ENCODE measurements around the gene TMEM222.

The TMEM222 gene

DNA sequence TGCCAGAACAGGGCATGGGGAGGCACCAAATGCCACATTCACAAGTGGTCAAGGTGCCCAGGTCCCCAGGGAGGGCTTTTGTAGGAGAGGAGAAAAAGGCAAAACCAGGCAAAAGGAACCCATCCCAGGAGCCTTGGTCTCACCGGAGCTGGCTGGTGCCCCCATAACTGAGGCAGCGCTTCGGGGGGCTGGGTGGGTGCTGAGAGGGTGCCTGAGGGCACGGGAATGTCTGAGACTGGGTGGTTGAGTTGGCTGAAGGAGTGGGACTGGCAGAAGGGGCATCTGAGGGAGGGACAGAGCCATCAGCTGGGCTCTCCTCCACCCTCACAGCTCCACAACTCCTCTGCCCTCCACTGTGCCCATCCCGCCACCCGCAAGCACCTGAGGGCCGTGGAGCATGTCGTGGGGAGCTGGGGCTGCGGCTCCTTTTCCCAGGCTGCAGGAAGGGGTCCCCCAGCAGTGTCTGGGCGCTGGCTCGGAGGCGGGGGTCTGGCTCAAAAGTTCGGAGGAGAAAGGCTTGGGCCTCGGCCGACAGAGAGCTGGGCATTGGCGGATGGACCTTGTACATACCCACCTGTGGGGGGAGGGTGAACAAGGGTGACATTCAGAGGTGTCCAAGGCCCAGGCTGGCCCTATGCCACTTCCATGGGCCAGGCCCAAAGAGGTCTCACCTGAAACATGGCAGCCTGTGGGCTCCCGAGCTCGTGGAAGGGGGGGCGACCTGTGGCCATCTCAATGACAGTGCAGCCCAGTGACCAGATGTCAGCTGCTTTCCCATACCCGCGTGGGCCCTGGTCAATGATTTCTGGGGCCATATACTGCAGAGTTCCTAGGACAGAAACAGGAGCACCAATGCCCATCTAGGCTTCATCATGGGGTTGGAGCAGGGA is 36.3 kb downstream of the TMEM222 start:
- no peak for DNase-seq (ENCODE audit: low read depth in 2 of 3, low spot score in 2 of 3)

DNA sequence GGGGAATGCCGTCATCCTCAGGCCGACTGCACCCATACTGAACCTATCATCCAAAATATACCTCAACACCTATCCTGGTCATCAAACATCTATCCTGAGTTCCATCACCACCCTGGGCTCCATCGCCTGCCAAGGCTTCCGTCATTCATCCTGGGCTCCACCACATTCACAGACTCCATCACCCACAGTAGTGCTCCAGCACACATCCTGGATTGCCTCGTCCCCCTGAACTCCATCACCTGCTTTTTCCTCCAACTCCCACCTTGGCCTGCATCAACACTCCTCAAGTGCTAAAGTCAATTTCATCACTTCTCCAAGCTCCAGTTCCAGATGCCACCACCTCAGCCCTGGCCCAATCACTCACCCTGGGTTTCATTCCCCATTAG is 37.0 kb downstream of the TMEM222 start:
- DNase-seq (ENCODE audit: low read depth in 2 of 3, low spot score in 2 of 3), result no peak

DNA sequence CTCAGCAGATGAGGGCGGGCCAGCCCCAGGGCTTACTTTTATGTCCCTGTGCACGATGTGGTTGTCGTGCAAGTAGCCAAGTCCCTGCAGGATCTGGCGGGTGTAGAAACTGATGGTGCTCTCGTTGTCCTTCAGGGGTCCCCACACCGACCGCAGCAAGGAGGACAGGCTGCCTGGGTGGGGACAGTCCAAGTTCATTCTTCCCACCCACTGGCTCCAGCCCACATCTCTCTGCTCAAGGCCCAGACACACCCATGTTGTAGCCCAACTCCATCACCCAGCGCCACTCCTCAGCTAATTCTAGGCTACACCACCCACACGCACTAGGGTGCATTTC is 37.8 kb downstream of the TMEM222 start:
- DNase-seq (ENCODE audit: low read depth in 2 of 3, low spot score in 2 of 3), result no peak

DNA sequence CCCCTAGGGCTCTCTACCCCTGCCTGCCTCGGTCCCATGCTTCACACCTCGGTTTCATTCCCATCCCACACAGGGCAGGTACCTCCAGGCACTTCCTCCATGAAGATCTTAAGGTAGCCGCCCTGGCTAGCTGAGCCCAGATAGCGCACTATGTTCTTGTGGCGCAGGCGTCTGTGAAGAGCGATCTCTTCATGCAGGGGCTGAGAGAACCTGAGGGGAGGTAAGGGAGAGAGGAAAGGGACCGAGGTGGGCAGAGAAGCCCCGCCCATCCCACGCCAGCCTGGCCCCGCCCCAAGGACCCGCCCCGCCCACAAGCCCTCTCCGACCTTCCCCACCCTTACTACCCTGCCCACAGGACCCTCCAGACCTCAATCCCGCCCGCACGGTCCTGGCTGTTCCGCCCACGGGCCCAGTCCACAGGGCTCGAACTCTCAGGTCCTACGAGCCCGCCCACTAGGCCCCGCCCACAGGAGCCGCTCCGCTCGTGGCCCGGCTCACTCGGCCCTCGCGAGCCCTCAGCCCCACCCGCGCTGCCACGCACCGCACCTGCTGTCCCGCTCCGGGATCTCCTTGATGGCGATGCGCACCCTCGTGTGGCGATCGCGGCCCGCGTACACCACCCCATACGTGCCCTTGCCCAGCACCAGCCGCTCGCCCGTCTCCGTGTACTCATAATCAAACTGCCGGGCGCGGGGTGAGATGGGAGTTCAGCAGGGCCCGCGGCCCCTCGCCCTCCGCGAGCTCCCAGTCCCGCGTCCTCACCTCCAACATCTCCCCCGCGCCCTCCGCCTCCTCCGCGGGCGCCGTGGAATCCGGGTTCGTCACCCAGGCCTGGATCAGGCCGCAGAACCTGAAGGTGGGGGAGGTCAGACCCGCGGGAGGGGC is 38.4 kb downstream of the TMEM222 start:
- DNase-seq (ENCODE audit: low read depth in 2 of 3, low spot score in 2 of 3), result no peak

DNA sequence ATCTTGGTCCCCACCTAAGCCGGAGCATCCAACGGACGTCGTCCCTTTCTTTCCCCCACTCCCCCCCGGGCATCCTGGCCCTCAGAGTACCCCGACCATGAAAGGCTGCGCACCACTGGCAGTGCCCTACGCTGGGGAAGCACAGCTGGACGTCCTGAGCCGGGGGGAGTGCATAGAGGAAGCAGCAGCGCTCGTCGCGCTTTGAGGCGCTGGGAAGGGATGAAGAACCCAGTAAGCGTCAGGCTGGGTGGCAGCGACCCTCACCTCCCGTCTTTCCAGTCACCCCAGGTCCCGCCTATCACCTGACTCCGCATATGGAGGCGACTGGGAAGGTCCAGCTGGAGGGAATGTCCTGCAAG is 39.1 kb downstream of the TMEM222 start:
- DNase-seq (ENCODE audit: low read depth in 2 of 3, low spot score in 2 of 3), result no peak

DNA sequence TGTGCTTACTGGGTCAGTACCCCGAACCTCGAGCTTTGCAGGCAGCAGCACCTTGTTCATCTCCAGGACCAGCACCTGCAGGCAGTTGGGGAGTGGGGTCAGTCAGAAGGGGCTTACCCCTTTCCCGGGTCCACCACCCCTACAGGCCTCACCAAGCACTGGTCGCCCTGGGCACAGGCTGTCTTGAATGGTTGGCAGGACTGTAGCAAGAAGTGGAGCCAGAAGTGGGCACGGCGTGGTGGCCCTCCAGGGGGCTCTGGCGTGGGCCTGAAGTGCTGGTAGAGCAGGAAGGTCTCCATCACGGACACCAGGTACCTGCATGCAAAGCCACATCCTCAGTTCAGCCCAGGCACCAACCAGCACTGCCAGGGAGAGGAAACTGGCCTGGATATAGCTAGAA is 39.6 kb downstream of the TMEM222 start:
- DNase-seq (ENCODE audit: low read depth in 2 of 3, low spot score in 2 of 3), result no peak

DNA sequence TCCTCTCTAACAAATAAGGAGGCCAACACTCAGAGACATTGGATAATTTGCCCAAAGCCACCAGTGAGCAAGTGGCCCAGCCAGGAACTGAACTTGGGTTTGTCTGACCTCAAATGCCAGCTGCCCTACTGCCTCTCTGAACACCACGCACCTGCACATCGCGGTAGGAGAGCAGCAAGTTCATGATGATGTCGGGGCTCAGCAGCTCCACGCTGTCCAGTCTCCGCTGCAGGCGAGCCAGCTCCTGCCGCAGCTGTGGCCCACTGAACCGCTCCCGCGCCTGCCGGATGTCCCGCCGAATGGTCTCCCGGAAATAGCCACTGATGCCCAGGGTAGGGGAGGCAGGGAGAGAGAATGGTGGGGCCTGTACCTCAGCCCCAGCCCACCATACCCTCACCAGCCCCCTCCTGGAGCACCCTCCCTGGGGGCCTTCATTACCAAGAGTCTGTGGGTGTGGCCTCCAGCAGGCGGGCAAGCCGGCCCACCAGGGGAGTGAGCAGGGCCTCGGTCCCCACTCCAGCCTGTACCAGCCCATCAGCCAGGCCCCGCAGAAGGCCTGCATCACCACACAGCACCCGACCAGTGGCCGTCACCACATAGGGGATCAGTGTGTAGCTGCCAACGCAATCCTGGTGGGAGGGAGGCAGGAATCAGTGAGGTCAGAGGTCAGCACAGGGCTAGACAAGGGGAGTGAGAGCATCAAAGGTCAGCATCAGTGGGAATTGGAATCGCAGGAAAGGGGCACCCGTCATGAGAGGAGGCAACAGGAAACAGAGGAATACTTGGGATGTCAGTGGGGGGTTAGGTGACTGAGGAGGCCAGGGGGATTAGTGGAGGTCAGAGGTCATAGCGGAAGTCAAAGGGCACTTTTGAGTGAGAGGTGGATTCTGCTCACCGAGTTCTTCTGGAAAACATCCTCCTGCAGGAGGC is 42.1 kb downstream of the TMEM222 start:
- DNase-seq (ENCODE audit: low read depth in 2 of 3, low spot score in 2 of 3), result no peak

DNA sequence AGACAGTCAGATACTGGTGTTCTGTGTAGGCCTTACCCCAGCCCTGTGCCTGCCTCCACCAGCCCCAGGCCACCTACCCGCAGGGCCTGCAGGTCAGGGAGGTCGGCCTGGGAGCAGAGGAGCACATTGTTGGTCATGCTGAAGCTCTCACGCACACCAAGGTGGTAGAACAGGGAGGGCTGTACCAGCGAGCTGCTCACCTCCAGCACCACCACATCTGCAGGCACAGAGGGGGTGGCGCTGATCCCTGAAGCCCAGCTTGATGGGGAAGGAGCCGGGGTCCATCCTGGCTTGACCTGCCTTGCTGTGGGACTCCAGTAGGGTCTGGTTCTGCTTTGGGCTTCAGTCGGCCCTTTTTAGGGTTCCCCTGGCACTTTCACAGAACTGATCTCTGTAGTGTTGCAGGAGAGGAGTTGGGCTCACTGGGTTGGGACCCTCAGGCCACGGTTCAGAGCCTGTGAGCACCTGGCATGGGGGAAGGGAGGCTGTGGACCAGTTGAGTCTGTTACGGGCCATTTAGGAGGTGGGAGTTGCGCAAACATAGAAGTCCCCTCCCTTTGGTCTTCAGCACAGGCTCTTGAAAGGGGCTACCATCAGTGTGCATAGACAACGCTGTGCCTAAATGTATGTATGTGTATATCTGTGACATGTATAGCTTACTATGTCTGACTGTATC is 42.9 kb downstream of the TMEM222 start:
- no peak for DNase-seq (ENCODE audit: low read depth in 2 of 3, low spot score in 2 of 3)

DNA sequence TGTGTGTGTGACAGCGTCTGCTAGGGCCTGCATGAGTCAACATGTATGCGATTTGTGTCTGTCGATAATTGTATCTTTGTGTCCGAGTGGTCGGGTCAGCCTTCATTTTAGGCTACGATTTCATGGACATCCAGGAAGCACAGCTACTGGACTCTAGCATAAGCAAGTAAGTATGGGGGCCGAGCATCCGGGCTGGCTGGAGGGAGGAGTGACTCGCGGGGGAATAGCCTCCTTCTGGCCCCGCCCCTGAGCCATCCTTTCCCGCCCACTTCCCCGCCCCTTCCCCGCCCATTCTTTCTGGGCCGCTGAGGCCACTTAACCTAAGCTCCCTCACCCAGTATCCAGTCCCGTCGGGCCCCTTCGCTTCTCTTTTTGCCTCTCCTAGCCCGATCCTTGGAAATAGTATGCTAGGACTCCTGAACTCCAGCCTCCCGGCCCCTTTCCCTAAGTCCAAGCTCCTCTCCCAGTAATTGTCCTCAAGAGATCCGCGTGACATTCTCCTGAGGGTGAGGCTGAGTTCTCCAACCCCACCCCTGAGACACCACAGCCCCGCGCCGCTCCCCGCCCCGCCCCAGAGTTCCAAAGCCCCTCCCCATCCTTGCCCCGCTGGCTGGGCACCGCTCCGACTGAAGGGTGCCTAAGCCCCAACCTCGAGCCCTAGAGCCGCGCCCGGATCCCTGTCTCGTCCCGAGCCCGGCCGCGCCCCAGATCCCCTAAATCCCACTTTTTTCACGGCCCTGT is 43.6 kb downstream of the TMEM222 start:
- DNase-seq (ENCODE audit: low read depth in 2 of 3, low spot score in 2 of 3), result peak; percentile 59 to 75 (median 69)

DNA sequence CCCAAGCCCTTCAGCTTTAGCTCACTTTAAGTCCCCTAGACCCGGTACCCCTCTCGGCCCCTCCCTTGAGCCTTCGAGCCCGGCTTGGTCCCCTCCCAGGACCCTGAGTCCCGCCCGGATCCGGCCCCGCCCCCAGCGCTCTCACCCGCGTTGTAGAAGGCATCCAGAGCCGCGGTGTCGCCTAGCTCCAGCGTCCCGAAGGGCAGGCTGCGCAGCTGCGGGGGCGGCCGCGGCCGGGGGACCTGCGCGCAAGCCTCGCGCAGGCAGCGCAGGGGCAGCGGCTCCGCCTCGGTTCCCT is 44.1 kb downstream of the TMEM222 start:
- peak; percentile 63 to 81 (median 66) for DNase-seq (ENCODE audit: low read depth in 2 of 3, low spot score in 2 of 3)

DNA sequence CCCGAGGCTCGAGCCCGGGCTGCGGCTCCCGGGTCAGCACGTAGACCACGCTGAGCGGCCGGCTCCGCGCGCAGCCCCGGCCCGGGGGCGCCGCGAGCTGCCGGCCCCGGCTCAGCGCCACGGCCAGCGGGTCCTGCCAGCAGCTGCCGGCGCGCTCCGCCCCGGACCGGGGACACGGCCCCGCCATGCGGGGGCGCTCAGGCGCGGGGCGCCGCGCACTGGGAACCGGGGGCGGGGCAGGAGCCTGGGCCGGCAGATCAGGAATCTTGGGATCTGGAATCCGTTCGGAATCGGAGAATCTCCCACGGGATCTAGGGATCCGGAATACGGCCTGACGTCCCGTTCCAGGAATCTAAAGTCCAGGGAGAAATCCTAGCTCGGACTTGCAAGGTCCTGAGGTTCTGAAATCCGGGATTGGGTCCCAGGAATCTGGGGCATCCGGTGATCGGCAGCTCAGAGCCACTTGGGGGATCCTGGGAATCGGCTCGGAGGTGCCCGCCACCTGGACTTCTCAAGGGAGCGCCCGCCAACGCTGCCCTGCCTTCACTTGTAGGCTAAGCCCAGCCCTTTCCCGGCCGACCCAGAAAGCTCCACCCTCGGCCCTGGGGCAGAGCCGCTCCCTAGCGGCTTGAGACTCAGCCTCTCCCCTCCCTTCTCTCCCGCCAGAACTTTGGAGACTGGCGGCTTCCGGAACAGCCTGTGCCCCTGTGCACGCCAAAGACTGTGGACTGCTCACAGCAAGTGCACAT is 44.6 kb downstream of the TMEM222 start, which contains the start of gene MAP3K6:
MAP3K6 (minus strand) TSS at position 551 of the 749 bp plus-strand sequence; CDS start at position 187, 364 bp downstream.
- no peak for DNase-seq (ENCODE audit: low read depth in 2 of 3, low spot score in 2 of 3)

DNA sequence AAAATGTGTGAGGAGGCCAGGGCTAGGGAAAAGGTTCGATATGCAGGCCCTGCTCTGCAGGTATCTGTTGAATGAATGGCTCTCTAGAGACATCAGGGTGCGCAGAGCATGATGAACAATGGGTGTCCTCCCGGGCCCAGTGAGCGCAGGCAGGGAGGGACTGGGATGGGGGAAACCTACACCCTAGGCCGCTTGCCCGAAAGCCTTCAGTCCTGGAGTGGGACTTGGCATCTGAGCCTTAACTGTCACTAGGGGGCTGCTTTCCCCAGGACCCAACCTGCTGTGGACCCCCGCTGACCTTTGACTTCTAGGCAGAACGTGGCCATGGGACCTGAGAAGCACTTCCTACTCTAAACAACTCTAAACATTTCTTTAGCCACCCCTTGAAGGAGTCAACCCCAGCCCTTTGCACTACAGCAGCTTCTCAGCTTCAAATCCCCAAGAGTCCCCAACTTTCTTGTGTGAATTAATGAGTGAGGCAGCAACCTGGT is 45.2 kb downstream of the TMEM222 start:
- no peak for DNase-seq (ENCODE audit: low read depth in 2 of 3, low spot score in 2 of 3)

DNA sequence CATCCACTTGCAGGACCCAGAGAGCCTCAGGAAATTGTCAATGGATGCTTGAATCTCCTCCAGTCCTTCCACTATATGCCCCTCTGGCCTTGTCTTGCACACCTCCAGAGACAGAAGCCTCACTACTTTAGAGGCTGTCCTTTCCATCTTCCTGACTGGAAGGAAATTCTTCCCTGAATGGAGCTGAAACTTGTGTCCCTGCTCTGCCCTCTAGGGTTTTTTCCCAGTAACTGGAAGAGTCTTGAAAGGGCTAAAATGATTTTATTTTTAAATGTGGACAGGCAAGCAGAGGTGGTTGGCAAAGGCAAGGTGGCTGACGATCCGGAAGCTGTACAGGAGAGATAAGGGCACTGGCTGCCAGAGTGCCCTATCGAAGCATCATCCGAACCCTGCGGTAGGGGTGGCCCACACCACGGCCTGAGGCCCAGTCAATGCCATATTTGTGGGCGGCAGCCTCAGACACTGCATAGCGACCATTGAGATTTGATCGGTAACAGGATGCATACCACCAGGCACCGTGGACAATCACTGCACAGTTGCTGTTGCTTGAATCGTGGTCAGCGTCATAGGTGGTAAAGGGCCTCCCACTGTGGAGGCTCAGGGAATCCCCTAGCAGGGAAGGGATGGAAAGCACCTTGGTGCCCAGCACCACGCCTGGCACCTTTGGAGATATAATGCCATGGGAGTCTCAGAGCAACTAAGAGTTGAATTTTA is 47.1 kb downstream of the TMEM222 start:
- no peak for DNase-seq (ENCODE audit: low read depth in 2 of 3, low spot score in 2 of 3)

DNA sequence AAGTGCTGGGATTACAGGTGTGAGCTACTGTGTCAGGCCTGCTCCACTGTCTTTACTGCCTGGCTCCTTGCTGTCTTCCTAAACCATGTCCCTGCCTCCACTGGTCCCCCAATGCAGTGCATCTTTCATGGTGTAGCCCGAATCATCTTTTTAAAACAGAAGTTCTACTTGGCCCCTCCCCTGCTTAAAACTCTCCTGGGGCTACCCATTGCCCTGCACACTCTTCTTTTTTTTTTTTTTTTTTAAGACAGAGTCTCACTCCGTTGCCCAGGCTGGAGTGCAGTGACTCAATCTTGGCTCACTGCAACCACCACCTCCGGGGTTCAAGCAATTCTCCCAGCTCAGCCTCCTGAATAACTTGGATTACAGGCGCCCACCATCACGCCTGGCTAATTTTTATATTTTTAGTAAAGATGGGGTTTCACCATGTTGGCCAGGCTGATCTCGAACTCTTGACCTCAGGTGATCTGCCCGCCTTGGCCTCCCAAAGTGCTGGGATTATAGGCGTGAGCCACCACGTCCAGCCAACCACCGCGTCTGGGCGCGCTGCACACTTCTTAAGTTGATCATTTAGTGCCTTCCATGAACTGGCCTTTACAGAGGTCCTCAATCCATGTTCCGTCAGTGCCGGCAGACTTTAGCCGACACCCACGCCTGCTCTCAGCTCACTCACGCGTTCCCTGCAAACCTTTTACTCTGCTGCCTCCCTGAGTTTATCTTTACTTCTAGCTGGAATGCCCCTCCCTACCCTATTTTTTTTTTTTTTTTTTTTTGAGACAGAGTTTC is 50.3 kb downstream of the TMEM222 start:
- no peak for DNase-seq (ENCODE audit: low read depth in 2 of 3, low spot score in 2 of 3)

DNA sequence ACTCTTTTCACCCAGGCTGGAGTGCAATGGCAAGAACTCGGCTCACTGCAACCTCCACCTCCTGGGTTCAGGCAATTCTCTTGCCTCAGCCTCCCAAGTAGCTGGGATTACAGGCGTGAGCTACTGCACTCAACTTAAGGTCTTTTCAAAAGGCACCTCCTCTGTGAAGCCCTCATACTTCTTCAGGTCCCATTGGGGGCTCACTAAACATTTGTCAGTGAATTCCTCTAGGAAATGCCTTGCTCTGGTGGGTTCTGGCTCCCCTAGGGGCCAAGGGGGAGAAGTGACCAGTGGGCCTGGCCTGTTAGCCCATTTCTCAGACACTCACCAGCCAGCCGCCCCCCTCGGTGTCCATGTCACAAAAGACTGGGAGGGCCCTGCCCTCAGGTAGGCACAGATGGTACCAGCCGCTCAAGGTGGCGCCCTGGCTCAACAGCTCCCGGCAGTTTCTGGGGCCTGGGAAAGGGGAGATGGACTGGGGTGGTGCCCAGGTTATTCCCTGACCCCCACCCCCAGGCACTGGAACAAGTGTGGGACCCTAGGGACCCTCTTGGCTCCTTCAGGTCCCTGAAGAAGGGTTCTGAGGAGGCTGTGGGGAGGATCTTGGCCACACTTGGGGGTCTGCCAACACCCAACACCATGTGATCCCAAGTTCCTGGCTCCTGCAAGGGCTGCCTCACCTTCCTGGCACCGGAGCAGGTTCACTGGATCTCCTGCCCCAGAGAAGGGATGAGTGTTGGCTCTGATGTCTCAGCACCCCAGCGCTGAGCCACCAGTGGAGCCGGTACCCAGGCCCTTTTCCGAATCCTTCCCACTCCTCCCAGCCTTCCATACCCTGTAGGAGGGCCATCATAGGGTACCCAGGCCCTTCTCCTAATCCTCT is 51.1 kb downstream of the TMEM222 start:
- DNase-seq (ENCODE audit: low read depth in 2 of 3, low spot score in 2 of 3), result no peak

DNA sequence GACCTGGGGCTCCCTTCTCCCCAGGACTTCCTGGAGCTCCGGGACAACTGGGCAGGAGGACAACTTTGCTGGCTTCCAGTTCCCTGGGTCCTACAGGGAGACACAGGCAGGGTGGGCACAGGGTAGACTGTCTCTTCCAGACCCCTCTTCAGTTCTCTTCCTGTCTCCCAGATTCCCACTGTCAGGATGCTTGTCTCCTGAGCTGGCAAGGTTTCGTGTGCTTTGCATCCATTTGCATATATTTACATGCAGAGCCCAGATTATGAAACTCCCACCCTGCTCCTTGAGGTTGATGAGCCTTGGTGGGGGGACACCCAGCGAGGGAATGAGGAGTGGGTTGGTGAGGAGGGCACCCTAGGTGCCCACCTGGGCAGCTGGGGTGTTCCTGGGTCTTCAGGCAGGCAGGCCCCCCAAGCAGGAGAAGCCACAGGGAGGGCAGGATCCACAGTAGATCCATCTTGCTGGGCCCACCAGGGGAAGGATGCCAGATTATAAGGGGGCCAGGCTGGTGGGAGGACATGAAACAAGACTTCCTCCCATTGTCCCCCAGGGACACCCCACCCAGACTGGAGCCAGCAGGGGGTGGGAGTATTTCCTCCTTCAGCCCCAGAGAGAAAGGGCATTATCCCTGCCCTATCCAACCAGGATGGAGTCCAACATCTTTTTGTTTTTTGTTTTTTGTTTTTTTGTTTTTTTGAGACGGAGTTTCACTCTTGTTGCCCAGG is 52.6 kb downstream of the TMEM222 start, which contains the start of gene FCN3:
FCN3 (minus strand) TSS at position 463 of the 725 bp plus-strand sequence; CDS start at position 457, 6 bp downstream.
- no peak for DNase-seq (ENCODE audit: low read depth in 2 of 3, low spot score in 2 of 3)

All from activated CD8-positive, alpha-beta memory T cell treated with anti-CD3 and anti-CD28 coated beads for 48 hours (primary cell).